GM21717 (cell line): ENCODE measurements around the gene SIN3B.
"Not testable (repeated sequence)": the region's sequence is repeated elsewhere in the genome, so short reads cannot be mapped to it uniquely, and the experiment has no call there.

Experiments
- ATAC-seq: cut with Tn5 transposase; IDR thresholded peaks from one replicate; pipeline ENCODE4 v1.9.1; 2021; ENCODE audit warnings: mild to moderate bottlenecking, moderate library complexity; ENCODE audit not compliant: unreplicated experiment

The SIN3B gene

GRCh38 chr19:16862826-16863415 lies 33.7 kb downstream of the SIN3B start:
- no peak for ATAC-seq

- no peak for ATAC-seq
These were observed 38.0 kb downstream of the SIN3B start for GRCh38 chr19:16867211-16867610.

- ATAC-seq: no peak
These were observed 39.4 kb downstream of the SIN3B start for GRCh38 chr19:16868423-16869130.

- no peak for ATAC-seq
These were observed 40.3 kb downstream of the SIN3B start for GRCh38 chr19:16869331-16869972.

- no peak for ATAC-seq
These were observed 42.7 kb downstream of the SIN3B start for GRCh38 chr19:16871871-16872270.

- no peak for ATAC-seq
These were observed 43.5 kb downstream of the SIN3B start for GRCh38 chr19:16872728-16873127.

GRCh38 chr19:16873594-16873993 lies 44.4 kb downstream of the SIN3B start:
- ATAC-seq: no peak

GRCh38 chr19:16874250-16874977 lies 45.2 kb downstream of the SIN3B start:
- ATAC-seq: no peak

- not testable (repeated sequence) for ATAC-seq
These were observed 45.7 kb downstream of the SIN3B start for GRCh38 chr19:16874978-16875299.

GRCh38 chr19:16875584-16876555 lies 46.7 kb downstream of the SIN3B start:
- ATAC-seq: no peak

- ATAC-seq: no peak
These were observed 47.7 kb downstream of the SIN3B start for GRCh38 chr19:16876904-16877361.

GRCh38 chr19:16877581-16877980 lies 48.4 kb downstream of the SIN3B start:
- no peak for ATAC-seq

- no peak for ATAC-seq
These were observed 49.2 kb downstream of the SIN3B start for GRCh38 chr19:16878181-16878965.

- ATAC-seq: no peak
These were observed 51.8 kb downstream of the SIN3B start for GRCh38 chr19:16880884-16881554.

GRCh38 chr19:16882146-16882545 lies 52.9 kb downstream of the SIN3B start:
- ATAC-seq: no peak

- ATAC-seq: no peak
These were observed 54.3 kb downstream of the SIN3B start for GRCh38 chr19:16883522-16883921.

- ATAC-seq: no peak
These were observed 56.0 kb downstream of the SIN3B start for GRCh38 chr19:16885166-16885565.

- no peak for ATAC-seq
These were observed 57.2 kb downstream of the SIN3B start for GRCh38 chr19:16886305-16886880.
